Hepatocyte (in vitro differentiated cells): ENCODE data around the gene EVA1A.

Experiments used
- EZH2phosphoT487 ChIP-seq: fragments of 200-600 bp; sonication (generic); IDR thresholded peaks from one replicate; pipeline ENCODE4 v1.6.1; 2018; ENCODE audit warnings: antibody characterized with exemption, mild to moderate bottlenecking, low read depth, moderate library complexity; ENCODE audit not compliant: unreplicated experiment, severe bottlenecking
- TF ChIP-seq, protein P1 (sequence below): fragments of 200-600 bp; sonication (generic); IDR thresholded peaks from 2 replicates; pipeline ENCODE4 v1.5.1; 2016; ENCODE audit warnings: antibody characterized with exemption, mild to moderate bottlenecking; ENCODE audit not compliant: poor library complexity

DNA sequence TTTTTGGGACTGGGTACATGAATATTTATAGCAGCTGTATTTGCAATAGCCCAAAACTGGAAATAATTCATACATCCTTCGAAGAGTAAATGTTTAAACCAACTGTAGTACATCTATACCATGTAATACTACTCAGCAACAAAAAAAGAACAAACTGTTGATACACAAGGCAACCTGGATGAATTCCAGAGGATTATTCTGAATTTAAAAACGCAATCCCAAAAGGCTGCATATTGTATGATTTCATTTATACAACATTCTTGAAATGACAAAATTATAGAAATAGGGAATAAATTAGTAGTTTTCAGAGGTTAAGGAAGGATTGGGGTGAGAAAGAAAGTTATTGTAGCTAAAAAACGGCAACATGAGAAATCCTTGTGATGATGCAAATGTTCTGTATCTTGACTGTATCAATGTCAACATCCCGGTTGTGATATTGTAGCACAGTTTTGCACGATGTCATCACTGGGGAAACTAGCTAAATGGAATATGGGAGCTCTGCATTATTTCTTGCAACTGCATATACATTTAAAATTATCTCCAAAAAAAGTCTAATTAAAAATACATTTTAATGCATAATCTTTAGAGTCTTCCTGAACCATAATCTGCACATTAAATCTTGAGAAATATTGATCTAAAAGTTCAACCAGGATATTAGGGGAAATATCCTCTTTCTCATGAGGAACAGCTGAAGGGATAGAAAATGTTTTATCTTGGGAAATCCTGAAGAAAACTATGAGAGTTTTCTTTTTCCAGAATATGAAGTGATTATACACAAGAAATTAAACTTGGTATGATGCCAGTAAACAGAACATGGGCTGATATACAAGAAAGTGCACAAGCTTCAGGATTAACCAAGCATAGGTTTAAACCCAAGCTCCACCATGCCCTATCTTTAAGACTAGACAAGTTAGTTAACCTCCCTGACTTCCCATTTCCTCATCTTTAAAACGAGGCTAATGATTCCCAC, 21.9 kb downstream of the EVA1A start:
- TF ChIP-seq, protein P1, sequence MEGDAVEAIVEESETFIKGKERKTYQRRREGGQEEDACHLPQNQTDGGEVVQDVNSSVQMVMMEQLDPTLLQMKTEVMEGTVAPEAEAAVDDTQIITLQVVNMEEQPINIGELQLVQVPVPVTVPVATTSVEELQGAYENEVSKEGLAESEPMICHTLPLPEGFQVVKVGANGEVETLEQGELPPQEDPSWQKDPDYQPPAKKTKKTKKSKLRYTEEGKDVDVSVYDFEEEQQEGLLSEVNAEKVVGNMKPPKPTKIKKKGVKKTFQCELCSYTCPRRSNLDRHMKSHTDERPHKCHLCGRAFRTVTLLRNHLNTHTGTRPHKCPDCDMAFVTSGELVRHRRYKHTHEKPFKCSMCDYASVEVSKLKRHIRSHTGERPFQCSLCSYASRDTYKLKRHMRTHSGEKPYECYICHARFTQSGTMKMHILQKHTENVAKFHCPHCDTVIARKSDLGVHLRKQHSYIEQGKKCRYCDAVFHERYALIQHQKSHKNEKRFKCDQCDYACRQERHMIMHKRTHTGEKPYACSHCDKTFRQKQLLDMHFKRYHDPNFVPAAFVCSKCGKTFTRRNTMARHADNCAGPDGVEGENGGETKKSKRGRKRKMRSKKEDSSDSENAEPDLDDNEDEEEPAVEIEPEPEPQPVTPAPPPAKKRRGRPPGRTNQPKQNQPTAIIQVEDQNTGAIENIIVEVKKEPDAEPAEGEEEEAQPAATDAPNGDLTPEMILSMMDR: no peak
- no peak for TF ChIP-seq EZH2phosphoT487
